Retinal pigment epithelial cell (primary cell): ENCODE data around the gene CDC14B.

ENCODE experiments used
- DNase-seq: peaks from one replicate; pipeline ENCODE4 v3.0.0-alpha.2; 2010; ENCODE audit warnings: low read depth
- H3K4me3 ChIP-seq: 2 replicates; pipeline ENCODE4 v1.5.1; 2011; ENCODE audit warnings: mild to moderate bottlenecking, low read length, control low read depth, moderate library complexity
- TF ChIP-seq, protein P1 (sequence below): conservative IDR thresholded peaks from 2 replicates; pipeline ENCODE4 v1.5.1; 2011; ENCODE audit warnings: low read depth, low read length, control low read depth, inconsistent platforms

Gene CDC14B

DNA sequence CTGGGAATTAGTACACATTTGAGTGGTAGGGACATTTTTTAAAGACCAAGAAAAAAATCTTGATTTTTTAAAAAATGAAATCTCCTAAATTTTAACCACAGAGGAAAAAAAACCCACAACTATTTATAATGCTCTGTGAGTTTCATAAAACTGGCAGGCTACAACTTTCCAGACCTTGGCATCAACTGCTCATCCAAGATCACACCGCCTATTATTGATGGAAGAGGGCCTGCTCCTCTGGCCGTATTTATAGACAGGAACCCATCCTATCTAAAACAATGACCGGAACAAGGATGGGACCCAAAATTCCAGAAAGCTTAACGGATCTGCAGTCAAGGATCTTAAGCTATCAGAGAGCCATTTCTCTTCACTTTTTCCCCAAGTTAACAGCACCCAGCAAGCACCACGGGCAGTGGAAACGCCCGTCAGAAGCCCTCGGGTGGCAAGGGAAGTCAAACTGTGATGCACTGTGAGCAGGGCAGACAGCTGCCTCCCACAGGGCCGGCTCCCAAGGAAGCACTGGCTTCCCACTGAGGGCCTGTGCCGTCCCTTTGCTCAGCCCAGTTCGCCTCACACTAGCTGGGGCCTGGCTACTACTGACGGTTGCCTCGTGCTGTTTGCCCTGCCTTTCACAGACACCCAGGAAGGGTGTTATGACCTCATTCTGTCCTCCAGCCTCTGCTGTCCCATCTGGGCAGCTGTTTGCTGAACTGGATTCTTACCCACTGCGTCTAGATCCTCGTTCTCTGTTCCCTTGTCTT lies 62.8 kb downstream of the CDC14B start:
- TF ChIP-seq, protein P1, sequence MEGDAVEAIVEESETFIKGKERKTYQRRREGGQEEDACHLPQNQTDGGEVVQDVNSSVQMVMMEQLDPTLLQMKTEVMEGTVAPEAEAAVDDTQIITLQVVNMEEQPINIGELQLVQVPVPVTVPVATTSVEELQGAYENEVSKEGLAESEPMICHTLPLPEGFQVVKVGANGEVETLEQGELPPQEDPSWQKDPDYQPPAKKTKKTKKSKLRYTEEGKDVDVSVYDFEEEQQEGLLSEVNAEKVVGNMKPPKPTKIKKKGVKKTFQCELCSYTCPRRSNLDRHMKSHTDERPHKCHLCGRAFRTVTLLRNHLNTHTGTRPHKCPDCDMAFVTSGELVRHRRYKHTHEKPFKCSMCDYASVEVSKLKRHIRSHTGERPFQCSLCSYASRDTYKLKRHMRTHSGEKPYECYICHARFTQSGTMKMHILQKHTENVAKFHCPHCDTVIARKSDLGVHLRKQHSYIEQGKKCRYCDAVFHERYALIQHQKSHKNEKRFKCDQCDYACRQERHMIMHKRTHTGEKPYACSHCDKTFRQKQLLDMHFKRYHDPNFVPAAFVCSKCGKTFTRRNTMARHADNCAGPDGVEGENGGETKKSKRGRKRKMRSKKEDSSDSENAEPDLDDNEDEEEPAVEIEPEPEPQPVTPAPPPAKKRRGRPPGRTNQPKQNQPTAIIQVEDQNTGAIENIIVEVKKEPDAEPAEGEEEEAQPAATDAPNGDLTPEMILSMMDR = no peak
- DNase-seq = no peak
- H3K4me3 ChIP-seq = no peak overlapping the region

DNA sequence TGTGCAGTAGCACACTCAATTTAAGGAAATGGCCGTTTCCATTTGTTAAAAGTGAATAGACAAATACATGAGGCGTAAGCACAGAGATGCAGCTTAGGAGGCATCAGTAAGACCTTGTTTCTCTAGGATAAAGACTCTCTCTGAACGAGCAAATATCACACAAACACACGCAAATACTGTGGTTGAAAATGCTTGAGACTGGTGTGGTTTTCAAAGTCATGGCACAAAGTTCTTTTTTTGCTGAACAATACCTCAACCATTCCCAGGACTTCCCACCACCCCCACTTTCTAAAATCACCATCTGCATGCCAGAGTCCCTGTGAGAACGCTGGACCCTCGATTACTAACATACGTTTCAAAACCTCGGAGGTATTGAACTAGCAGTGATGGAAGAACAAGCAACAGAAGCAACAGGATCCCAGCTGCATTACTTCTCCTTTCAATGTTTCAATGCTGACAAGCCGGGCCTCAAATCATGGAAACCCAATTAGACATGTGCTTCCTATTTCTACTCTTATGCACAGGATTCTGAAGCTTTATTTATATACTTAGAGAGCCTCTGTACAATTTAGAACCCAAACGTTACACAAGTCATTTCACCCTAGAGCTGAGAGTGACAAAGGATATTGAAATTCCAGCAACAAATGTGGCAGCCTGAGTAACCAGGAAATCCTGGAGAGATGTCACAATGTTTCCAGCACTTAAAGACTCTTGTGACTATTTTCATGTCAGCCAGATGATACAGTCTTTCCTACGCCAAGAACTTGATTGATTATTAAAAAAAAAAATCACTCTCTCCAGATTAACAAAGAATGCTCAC lies 63.9 kb downstream of the CDC14B start:
- H3K4me3 ChIP-seq = no peak overlapping the region
- TF ChIP-seq, protein P1 = no peak
- DNase-seq = no peak

DNA sequence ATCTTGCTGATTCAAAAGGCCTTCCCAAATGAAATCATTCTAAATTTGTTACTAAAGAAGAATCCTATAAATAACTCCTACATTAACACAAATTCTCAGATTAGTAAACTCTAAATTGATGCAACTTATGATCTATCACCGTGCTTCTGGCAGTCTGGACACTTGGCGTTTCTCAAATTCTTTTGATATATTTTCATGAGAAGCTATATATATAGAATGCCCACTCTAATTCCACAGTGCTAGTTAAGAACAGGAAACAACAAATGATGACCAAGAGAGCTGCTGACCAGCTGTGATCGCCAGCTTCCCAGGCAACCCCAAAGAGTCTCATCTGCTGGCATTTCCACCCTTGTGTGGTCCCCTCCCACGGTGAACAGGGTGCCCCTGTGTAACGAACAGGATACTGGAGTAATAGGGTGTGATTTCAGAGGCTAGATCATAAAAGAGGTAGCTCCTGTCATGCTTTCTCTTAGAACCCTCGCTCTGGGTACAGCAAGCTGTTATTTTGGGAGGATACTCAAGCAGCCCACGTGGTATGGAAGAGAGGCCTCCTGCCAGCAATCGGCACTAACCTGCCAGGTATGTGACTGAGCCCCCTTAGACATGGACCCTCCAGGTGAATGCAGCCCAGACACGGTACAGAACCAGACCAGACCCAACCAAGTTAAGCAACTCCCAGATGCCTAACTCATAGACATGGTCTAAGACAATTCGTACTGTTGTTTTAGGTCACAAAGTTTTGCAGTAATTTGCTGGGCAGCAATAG lies 64.7 kb downstream of the CDC14B start:
- TF ChIP-seq, protein P1 = no peak
- no peak for DNase-seq
- no peak overlapping the region for H3K4me3 ChIP-seq

DNA sequence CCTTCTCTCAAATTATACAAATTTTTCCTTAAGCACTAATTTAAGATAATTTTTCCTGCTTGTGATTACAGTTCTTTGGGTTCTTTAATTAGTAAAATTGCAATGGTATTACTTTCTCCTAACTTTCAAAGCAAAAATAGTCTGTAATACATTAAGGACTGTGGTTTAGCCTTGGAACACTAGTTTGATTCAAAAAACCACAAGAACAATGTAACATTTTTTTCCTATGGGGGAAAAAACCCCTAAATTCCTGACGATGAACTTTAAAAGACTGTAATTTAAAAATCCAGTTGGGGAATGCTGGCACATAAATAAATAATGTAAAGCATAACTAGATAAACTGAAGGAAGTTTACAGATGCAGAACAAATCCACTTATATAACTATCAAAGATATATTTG lies 65.3 kb downstream of the CDC14B start:
- TF ChIP-seq, protein P1 = no peak
- no peak overlapping the region for H3K4me3 ChIP-seq
- no peak for DNase-seq

DNA sequence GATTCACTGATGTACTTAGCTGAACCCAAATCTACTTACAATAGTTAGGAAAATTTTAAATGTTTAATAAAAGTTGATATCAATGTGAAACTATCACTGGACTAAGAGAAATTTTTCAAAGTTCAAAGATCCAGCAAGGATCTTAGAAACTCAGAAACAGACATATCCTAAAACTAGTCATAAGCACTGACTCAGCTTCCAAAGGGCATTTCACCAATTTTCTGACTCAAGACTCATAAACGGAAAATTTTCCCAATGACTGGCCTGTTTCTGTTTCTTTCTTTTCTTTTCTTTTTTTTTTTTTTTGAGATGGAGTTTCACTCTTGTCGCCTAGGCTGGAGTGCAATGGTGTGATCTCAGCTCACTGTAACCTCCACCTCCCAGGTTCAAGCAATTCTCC lies 66.6 kb downstream of the CDC14B start:
- no peak overlapping the region for H3K4me3 ChIP-seq
- DNase-seq = no peak
- TF ChIP-seq, protein P1 = no peak

DNA sequence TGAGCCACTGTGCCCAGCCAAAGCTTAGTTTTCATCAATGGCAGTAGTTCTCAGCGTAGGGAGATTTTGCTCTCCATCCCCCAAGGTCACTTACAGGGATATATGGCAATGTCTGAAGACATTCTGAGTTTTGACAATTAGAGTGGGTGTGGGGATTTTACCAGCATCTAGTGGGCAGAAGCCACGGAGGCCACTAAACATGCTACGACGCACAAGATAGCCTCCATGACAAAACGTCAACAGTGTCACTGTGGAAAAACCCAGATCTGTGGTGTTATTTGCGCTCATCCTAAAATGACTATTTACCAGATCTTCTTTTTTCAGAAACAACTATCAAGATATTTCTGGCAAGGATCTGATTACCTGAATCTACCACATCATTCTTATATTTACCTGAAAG lies 68.2 kb downstream of the CDC14B start:
- H3K4me3 ChIP-seq = no peak overlapping the region
- DNase-seq = no peak
- TF ChIP-seq, protein P1 = no peak
